Measurements from ENCODE around the gene CDX2. TPM values are rescaled to one million over a fixed set of nuclear protein-coding genes. Genes with fewer than 3 reads are reported as not detected.

CDX2 gene
- total RNA-seq, 1 experiment from 2014 or later: 12.5 TPM

DNA sequence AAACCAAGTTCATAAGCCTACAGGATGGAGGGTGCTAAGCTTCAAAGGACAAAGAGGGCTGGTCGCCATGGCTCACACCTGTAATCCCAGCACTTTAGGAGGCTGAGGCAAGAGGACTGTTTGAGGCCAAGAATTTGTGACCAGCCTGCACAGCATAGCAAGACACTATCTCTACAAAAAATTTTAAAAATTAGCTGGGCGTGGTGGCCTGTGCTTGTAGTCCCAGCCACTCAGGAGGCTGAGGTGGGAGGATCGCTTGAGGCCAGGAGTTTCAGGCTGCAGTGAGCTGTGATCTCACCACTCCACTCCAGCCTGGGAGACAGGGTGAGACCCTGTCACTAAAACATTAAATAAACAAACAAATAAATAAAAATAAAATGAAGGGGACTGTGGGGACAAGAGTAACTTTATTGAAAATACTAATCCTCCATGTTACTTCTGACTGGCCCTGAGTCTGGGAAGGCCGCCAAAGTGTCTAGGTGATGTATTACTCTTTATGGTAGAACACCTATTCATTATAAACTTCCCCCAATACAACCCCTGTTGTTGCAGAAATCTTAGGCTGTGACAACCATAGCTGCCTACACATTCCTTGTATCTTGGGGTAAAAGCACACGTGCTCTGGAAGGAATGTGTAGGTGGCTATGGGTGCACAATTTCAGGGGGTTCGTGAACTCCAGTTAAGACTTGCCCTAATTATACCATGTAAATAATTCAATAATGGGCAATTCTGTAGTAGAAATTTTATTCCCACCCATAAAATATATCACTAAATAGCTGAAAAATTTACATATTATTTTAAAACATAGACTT is 34.0 kb upstream of the CDX2 start:
- ChIA-PET POLR2A (no interaction called here), CTCF (no interaction called here), RAD21 (ENCODE audit: low non-redundant PET in 1 of 2, low total read pairs in 2 of 2, uncharacterized antibody in 2 of 2, unreplicated experiment in 2 of 2) (interaction anchor here in 1 of 2 experiments (0.6 kb wide), 1 partner anchor 233 kb away, joined by 3 read pairs; no protein-coding TSS in a partner anchor)
- Histone ChIP-seq H2AFZ (ENCODE audit: low read depth, low read length, poor library complexity, severe bottlenecking) (no peak overlapping the region), H3K9me3 (ENCODE audit: control insufficient read depth in 1 of 2, insufficient read depth in 1 of 2, low read depth in 1 of 2, low read length in 2 of 2) (no peaks in the 10 kb centered on the region), H3K27ac (ENCODE audit: low read depth, low read length) (no peak overlapping the region), H3K27me3 (ENCODE audit: insufficient read depth, low read length) (no peaks in the 10 kb centered on the region), H3K79me2 (ENCODE audit: insufficient read depth, low read length) (no peaks in the 10 kb centered on the region), H3K36me3 (ENCODE audit: control insufficient read depth in 1 of 2, insufficient read depth in 2 of 2, low read length in 2 of 2) (no peaks in the 10 kb centered on the region), H3K9me2 (ENCODE audit: insufficient read depth) (no peaks in the 10 kb centered on the region), H3K4me3 (replicated peaks in 1 of 2; ENCODE audit: low read depth in 1 of 2, low read length in 2 of 2) (no peak overlapping the region), H3K4me1 (ENCODE audit: control insufficient read depth in 1 of 2, insufficient read depth in 2 of 2, low read length in 2 of 2) (peaks cover 0 to 4% of the 10 kb centered on the region in 2 experiments; a peak in 2 of 4 replicates), H3K9ac (ENCODE audit: low read length) (no peak overlapping the region), H3K4me2 (ENCODE audit: low read length) (no peak overlapping the region), H4K20me1 (ENCODE audit: insufficient read depth) (no peaks in the 10 kb centered on the region)
- TF ChIP-seq JUND (IDR thresholded peaks at IDR 0.05): no peak
- no TSS peak for BruUV-seq (replicated peaks)
- DNase-seq (ENCODE audit: low read depth, low spot score) (no peak), ATAC-seq (no peak)
- intact Hi-C loops (cut with micrococcal nuclease): no loop called here

DNA sequence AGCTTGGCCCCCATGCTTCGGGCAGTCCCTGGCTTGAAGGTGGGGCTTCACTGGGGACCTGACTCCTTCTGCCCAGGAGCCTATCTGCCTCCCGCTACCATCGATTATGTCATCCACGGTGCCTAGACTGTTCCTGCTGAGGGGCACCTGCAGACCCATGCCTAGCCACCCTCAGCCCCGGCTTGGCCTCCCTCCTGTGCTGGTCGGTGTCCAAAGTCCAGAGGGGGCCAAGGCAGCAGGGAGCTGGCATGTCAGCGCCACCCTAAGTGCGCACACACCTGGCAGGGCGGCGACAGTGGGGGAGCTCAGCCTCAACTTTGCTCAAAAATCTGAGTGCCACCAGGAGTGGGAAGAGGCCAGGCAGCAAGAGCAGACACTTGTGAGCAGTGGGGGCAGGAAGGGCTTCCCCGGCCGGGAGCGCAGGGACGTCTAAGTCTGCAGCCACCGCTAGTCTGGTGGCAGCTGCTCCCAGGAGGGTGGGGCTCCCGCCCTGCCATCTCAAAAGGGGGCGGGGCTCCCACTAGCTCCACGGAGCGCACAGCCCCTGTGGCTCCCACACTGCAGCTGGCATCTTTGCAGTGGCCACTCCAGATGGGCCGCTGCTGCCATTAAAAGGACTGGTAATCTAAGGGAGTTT is 32.8 kb upstream of the CDX2 start:
- H3K27ac ChIP-seq (ENCODE audit: low read depth, low read length): no peak overlapping the region
- no peaks in the 10 kb centered on the region for H3K27me3 ChIP-seq (ENCODE audit: insufficient read depth, low read length)
- no peak for DNase-seq (ENCODE audit: low read depth, low spot score)
- no peaks in the 10 kb centered on the region for H3K36me3 ChIP-seq (ENCODE audit: control insufficient read depth in 1 of 2, insufficient read depth in 2 of 2, low read length in 2 of 2)
- ChIA-PET POLR2A (no interaction called here), CTCF (no interaction called here), RAD21 (ENCODE audit: low non-redundant PET in 1 of 2, low total read pairs in 2 of 2, uncharacterized antibody in 2 of 2, unreplicated experiment in 2 of 2) (no interaction called here)
- H3K79me2 ChIP-seq (ENCODE audit: insufficient read depth, low read length): no peaks in the 10 kb centered on the region
- H3K9me2 ChIP-seq (ENCODE audit: insufficient read depth): no peaks in the 10 kb centered on the region
- intact Hi-C loops (cut with micrococcal nuclease): no loop called here
- H3K4me1 ChIP-seq (ENCODE audit: control insufficient read depth in 1 of 2, insufficient read depth in 2 of 2, low read length in 2 of 2): peaks cover 0 to 9% of the 10 kb centered on the region in 2 experiments; a peak in 2 of 4 replicates
- H4K20me1 ChIP-seq (ENCODE audit: insufficient read depth): no peaks in the 10 kb centered on the region
- ATAC-seq: peak; percentile 48; the same call in 1 of the 2 replicates
- no peak overlapping the region for H2AFZ ChIP-seq (ENCODE audit: low read depth, low read length, poor library complexity, severe bottlenecking)
- no peak overlapping the region for H3K4me2 ChIP-seq (ENCODE audit: low read length)
- no peaks in the 10 kb centered on the region for H3K9me3 ChIP-seq (ENCODE audit: control insufficient read depth in 1 of 2, insufficient read depth in 1 of 2, low read depth in 1 of 2, low read length in 2 of 2)
- no peak overlapping the region for H3K9ac ChIP-seq (ENCODE audit: low read length)
- no peak overlapping the region for H3K4me3 ChIP-seq (replicated peaks in 1 of 2; ENCODE audit: low read depth in 1 of 2, low read length in 2 of 2)
- no TSS peak for BruUV-seq (replicated peaks)
- TF ChIP-seq, protein P1, sequence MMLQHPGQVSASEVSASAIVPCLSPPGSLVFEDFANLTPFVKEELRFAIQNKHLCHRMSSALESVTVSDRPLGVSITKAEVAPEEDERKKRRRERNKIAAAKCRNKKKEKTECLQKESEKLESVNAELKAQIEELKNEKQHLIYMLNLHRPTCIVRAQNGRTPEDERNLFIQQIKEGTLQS (IDR thresholded peaks at IDR 0.05): no peak
- no peak for TF ChIP-seq EZH2 (IDR thresholded peaks at IDR 0.05)
- TF ChIP-seq ZNF274 (IDR thresholded peaks at IDR 0.05; ENCODE audit: low read depth, low read length): no peak
- no peak for TF ChIP-seq SIN3A (IDR thresholded peaks at IDR 0.05; ENCODE audit: low read depth)
- no peak for TF ChIP-seq ZFX (IDR thresholded peaks at IDR 0.05)
- no peak for TF ChIP-seq FOSL1 (IDR thresholded peaks at IDR 0.05; ENCODE audit: low read depth)
- TF ChIP-seq POLR2AphosphoS5 (IDR thresholded peaks at IDR 0.05; ENCODE audit: low read depth, low read length): no peak
- no peak for TF ChIP-seq YY1 (IDR thresholded peaks at IDR 0.05; ENCODE audit: extremely low read depth, insufficient replicate concordance, low read depth, low read length)
- no peak for TF ChIP-seq ELF1 (IDR thresholded peaks at IDR 0.05; ENCODE audit: borderline replicate concordance, low read depth)
- no peak for TF ChIP-seq SP1 (IDR thresholded peaks at IDR 0.05; ENCODE audit: low read depth)
- TF ChIP-seq, protein P2, sequence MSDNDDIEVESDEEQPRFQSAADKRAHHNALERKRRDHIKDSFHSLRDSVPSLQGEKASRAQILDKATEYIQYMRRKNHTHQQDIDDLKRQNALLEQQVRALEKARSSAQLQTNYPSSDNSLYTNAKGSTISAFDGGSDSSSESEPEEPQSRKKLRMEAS (IDR thresholded peaks at IDR 0.05): no peak
- TF ChIP-seq RAD21 (IDR thresholded peaks at IDR 0.05; ENCODE audit: low read depth): no peak
- TF ChIP-seq CEBPB (IDR thresholded peaks at IDR 0.05; ENCODE audit: low read depth): no peak
- no peak for TF ChIP-seq CBX3 (IDR thresholded peaks at IDR 0.05; ENCODE audit: low read depth)
- TF ChIP-seq EGR1 (IDR thresholded peaks at IDR 0.05; ENCODE audit: low read depth): no peak
- TF ChIP-seq, protein P3, sequence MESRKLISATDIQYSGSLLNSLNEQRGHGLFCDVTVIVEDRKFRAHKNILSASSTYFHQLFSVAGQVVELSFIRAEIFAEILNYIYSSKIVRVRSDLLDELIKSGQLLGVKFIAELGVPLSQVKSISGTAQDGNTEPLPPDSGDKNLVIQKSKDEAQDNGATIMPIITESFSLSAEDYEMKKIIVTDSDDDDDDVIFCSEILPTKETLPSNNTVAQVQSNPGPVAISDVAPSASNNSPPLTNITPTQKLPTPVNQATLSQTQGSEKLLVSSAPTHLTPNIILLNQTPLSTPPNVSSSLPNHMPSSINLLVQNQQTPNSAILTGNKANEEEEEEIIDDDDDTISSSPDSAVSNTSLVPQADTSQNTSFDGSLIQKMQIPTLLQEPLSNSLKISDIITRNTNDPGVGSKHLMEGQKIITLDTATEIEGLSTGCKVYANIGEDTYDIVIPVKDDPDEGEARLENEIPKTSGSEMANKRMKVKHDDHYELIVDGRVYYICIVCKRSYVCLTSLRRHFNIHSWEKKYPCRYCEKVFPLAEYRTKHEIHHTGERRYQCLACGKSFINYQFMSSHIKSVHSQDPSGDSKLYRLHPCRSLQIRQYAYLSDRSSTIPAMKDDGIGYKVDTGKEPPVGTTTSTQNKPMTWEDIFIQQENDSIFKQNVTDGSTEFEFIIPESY (IDR thresholded peaks at IDR 0.05; ENCODE audit: extremely low read depth, insufficient replicate concordance, low read length): no peak
- no peak for TF ChIP-seq EZH2phosphoT487 (IDR thresholded peaks at IDR 0.05; ENCODE audit: borderline replicate concordance)
- TF ChIP-seq JUND (IDR thresholded peaks at IDR 0.05): no peak

All from HCT116 (cell line).